ENCODE data around the gene UBE2J2. TPM values are rescaled to one million over a fixed set of nuclear protein-coding genes. Genes with fewer than 3 reads are reported as not detected.

Gene UBE2J2
- total RNA-seq, 1 donor: 32.6 TPM

DNA sequence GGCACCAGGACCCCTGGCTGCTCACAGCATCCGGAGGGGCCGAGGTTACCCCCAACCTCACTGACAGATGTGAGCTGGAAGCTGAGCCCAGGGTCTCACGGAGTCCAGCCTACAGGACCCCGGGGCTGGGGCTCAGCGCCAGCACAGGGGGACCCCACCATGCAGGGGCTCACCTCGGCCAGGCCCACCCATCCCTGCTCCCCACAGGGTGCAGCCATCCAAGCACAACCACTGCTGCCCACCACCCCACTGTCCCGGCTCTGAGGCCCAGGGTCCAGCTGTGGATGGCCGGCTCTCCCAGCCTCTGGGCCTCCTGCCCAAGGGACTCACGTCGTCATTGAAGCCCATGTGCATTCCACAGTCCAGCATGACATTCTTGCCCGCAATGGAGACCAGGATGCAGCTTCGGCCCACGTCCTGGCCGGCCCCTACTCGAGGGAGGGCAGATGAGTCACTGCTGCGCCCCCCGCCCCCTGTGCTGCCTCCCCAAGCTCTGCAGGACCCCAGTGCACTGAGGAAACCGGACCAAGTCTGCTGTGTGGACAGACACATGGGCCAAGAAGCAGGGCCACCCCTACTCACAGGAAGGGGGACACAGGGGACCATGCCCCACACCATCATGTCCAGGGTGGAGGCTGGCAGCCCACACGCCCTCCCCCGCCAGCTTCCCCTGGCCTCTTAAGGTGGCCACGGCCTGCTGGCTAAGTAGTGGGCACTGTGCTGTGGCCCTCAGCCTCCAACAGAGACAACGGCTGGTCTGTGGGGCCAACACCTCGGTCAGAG lies 47.2 kb upstream of the UBE2J2 start:
- DNase-seq (ENCODE audit: insufficient read length, low spot score, missing footprints): no peak

DNA sequence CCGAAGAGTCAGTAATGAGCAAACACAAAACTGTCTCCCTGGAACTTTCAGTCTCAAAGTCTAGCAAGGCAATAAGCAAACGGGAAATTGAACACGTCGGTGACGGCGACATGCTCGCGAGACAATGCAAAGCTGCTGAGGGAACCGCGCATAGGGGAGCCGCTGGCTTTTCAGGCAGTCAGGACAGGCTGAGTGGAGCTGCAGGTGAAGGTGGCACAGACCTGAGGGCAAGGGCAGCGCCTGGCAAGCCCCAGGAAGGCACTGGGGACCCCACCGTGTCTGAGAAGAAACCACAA lies 45.9 kb upstream of the UBE2J2 start:
- peaks cover 10% of the 10 kb centered on the region for H3K4me1 ChIP-seq (ENCODE audit: insufficient read depth, low read length)
- peaks cover 26% of the 10 kb centered on the region for H3K36me3 ChIP-seq (ENCODE audit: insufficient read depth, low read length)
- no peak overlapping the region for H2AFZ ChIP-seq (ENCODE audit: low read length)
- H3K4me2 ChIP-seq (ENCODE audit: insufficient read depth, low read length): no peak overlapping the region
- peaks cover 77% of the 10 kb centered on the region for H3K79me2 ChIP-seq (ENCODE audit: insufficient read depth, low read length)
- no peaks in the 10 kb centered on the region for H3K9me3 ChIP-seq (ENCODE audit: low read depth, low read length)
- TF ChIP-seq, protein P1, sequence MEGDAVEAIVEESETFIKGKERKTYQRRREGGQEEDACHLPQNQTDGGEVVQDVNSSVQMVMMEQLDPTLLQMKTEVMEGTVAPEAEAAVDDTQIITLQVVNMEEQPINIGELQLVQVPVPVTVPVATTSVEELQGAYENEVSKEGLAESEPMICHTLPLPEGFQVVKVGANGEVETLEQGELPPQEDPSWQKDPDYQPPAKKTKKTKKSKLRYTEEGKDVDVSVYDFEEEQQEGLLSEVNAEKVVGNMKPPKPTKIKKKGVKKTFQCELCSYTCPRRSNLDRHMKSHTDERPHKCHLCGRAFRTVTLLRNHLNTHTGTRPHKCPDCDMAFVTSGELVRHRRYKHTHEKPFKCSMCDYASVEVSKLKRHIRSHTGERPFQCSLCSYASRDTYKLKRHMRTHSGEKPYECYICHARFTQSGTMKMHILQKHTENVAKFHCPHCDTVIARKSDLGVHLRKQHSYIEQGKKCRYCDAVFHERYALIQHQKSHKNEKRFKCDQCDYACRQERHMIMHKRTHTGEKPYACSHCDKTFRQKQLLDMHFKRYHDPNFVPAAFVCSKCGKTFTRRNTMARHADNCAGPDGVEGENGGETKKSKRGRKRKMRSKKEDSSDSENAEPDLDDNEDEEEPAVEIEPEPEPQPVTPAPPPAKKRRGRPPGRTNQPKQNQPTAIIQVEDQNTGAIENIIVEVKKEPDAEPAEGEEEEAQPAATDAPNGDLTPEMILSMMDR (IDR thresholded peaks at IDR 0.05; ENCODE audit: extremely low read depth, low read depth, low read length): no peak
- no peak overlapping the region for H3K27ac ChIP-seq (ENCODE audit: low read depth, low read length)
- no peak overlapping the region for H3K4me3 ChIP-seq (ENCODE audit: insufficient read depth, low read length)
- H3K27me3 ChIP-seq (ENCODE audit: insufficient read depth, low read length): no peaks in the 10 kb centered on the region
- H4K20me1 ChIP-seq (ENCODE audit: insufficient read depth, low read length): peaks cover 38% of the 10 kb centered on the region
- no peak for DNase-seq (ENCODE audit: insufficient read length, low spot score, missing footprints)

More for the DNA sequence above, 47.2 kb upstream of the UBE2J2 start:
- no peaks in the 10 kb centered on the region for H3K27me3 ChIP-seq (ENCODE audit: insufficient read depth, low read length)
- H3K79me2 ChIP-seq (ENCODE audit: insufficient read depth, low read length): peaks cover 79% of the 10 kb centered on the region
- peaks cover 20% of the 10 kb centered on the region for H3K4me1 ChIP-seq (ENCODE audit: insufficient read depth, low read length)
- peak overlapping the region; percentile 37 for H3K27ac ChIP-seq (ENCODE audit: low read depth, low read length)
- H2AFZ ChIP-seq (ENCODE audit: low read length): no peak overlapping the region
- H3K36me3 ChIP-seq (ENCODE audit: insufficient read depth, low read length): peaks cover 23% of the 10 kb centered on the region
- H3K4me2 ChIP-seq (ENCODE audit: insufficient read depth, low read length): no peak overlapping the region
- TF ChIP-seq, protein P1 (IDR thresholded peaks at IDR 0.05; ENCODE audit: extremely low read depth, low read depth, low read length): no peak
- H3K9me3 ChIP-seq (ENCODE audit: low read depth, low read length): no peaks in the 10 kb centered on the region
- no peak overlapping the region for H3K4me3 ChIP-seq (ENCODE audit: insufficient read depth, low read length)
- H4K20me1 ChIP-seq (ENCODE audit: insufficient read depth, low read length): peaks cover 45% of the 10 kb centered on the region

DNA sequence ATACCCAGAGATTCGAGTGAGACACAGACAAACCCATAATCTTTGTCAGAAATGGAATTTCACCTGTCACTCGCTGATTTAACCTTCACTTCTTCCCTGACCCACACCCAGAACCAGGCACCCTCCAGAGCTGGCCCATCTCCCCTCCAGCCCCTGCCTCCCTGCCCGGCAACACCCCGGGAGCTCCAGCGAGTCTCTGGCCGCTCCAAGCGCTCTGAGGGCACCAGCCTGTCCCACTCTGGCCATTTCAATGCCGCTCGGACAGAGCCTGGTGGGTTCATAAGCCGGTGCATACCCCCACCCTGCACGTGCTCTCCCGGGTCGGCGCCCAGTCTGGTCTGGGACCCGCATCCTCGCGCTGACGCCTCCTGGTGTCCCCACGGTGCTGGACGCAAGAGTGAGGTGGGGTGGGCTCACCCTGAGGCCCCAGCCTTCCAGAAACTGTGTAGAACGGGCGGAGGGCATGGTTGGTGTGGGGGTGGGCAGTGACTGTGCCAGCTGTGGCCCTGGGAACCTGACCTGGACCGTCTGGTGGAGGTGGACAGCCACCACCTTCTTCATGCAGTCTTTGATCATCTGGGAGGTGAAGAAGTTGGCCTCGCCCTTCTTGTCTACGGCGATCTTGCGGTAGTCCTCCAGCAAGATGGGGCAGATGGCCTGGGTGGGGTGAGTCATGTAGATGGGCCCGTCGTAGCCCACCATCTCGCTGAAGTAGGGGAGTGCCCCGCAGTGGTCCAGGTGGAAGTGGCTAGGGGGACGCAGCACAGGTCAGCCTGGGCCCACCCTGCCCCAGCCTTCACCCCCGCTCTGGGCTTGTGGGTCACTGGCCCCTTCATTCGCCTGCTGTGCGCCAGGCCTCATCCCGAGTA lies 45.4 kb upstream of the UBE2J2 start:
- Histone ChIP-seq H3K4me2 (ENCODE audit: insufficient read depth, low read length) (no peak overlapping the region), H3K4me1 (ENCODE audit: insufficient read depth, low read length) (peaks cover 10% of the 10 kb centered on the region), H3K27ac (ENCODE audit: low read depth, low read length) (peak overlapping the region; percentile 78), H4K20me1 (ENCODE audit: insufficient read depth, low read length) (peaks cover 41% of the 10 kb centered on the region), H3K9me3 (ENCODE audit: low read depth, low read length) (no peaks in the 10 kb centered on the region), H3K4me3 (ENCODE audit: insufficient read depth, low read length) (no peak overlapping the region), H3K36me3 (ENCODE audit: insufficient read depth, low read length) (peaks cover 31% of the 10 kb centered on the region), H3K79me2 (ENCODE audit: insufficient read depth, low read length) (peaks cover 73% of the 10 kb centered on the region), H3K27me3 (ENCODE audit: insufficient read depth, low read length) (no peaks in the 10 kb centered on the region), H2AFZ (ENCODE audit: low read length) (no peak overlapping the region)
- TF ChIP-seq, protein P1 (IDR thresholded peaks at IDR 0.05; ENCODE audit: extremely low read depth, low read depth, low read length): no peak
- DNase-seq (ENCODE audit: insufficient read length, low spot score, missing footprints): no peak

DNA sequence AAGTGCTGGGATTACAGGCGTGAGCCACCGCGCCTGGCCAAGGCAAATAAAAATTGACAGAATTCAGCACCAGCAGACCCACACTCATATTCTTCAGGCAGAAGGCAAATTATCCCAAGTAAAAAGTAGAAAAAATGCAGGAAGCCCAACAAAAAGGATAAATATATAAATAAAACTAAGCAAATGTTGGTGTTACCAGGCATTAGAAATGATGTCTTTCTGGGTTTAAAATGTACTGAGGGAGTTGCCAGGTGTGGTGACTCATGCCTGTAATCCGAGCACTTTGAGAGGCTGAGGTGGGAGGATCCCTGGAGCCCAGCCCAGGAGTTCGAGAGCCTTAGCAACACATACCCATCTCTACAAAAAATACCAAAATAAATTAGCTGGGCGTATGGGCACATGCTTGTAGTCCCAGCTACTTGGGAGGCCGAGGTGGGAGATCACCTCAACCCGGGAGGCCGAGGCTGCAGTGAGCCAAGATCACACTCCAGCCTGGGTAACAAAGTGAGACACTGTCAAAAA lies 44.5 kb upstream of the UBE2J2 start:
- TF ChIP-seq, protein P1 (IDR thresholded peaks at IDR 0.05; ENCODE audit: extremely low read depth, low read depth, low read length): no peak
- Histone ChIP-seq H4K20me1 (ENCODE audit: insufficient read depth, low read length) (peaks cover 46% of the 10 kb centered on the region), H3K36me3 (ENCODE audit: insufficient read depth, low read length) (peaks cover 40% of the 10 kb centered on the region), H3K9me3 (ENCODE audit: low read depth, low read length) (no peaks in the 10 kb centered on the region), H3K79me2 (ENCODE audit: insufficient read depth, low read length) (peaks cover 73% of the 10 kb centered on the region), H3K4me1 (ENCODE audit: insufficient read depth, low read length) (peaks cover 10% of the 10 kb centered on the region), H2AFZ (ENCODE audit: low read length) (no peak overlapping the region), H3K27me3 (ENCODE audit: insufficient read depth, low read length) (no peaks in the 10 kb centered on the region), H3K4me2 (ENCODE audit: insufficient read depth, low read length) (peak overlapping the region; percentile 23), H3K4me3 (ENCODE audit: insufficient read depth, low read length) (no peak overlapping the region), H3K27ac (ENCODE audit: low read depth, low read length) (peak overlapping the region; percentile 78)
- DNase-seq (ENCODE audit: insufficient read length, low spot score, missing footprints): peak; percentile 96
